Body of pancreas (tissue), 4 donors: Measurements from ENCODE around the gene SLC26A9.

Experiments used
- POLR2A ChIP-seq, 3 donors: fragments of 450-650 bp; IDR thresholded peaks; one replicate each; pipeline ENCODE4 v1.6.1; 2016; ENCODE audit warnings: antibody characterized with exemption in 3 of 3, mild to moderate bottlenecking in 2 of 3
- TF ChIP-seq, protein P1 (sequence below), 7 experiments: fragments of 450-650 bp in 4 of 7; fragments of 200-600 bp in 3 of 7; sonication (generic) in 3 of 7; IDR thresholded peaks; one replicate each; pipeline ENCODE4 v1.5.1; 2016 to 2019; ENCODE audit warnings: antibody characterized with exemption in 7 of 7

DNA sequence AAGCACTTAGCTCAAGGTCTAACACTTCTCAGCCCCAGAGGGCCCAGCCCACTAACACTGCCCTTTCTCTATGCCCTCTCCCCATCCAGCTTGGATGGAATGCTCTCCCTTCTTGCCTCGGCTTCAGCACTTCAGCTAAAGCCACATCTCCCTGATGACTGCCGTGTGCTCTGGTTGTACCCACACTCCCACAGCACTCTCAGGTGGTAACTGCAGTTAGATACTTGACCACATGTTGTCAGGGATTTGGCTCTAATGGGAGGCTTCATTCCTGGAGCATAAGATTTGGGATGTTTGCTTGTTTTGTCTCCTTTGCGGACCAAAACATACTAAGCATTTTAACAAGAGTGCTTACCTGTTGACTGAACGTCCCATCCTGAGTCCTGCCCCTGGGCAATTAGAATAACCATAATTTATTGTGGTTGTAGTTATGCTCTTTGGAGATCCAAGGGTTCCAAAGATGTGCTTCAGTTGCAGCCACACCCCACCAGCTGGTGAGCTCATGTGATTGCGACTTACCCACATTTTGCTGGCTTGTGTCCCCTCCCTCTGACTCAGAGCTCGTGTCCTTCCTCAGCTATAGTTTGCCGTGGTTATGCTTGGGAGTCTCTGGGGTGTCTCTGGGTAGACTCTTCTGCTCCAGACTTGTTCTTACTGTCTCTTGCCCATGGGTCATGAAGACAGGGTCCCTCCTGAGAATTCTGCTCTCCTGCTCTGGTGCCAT lies 7.7 kb upstream of the SLC26A9 start:
- TF ChIP-seq, protein P1, sequence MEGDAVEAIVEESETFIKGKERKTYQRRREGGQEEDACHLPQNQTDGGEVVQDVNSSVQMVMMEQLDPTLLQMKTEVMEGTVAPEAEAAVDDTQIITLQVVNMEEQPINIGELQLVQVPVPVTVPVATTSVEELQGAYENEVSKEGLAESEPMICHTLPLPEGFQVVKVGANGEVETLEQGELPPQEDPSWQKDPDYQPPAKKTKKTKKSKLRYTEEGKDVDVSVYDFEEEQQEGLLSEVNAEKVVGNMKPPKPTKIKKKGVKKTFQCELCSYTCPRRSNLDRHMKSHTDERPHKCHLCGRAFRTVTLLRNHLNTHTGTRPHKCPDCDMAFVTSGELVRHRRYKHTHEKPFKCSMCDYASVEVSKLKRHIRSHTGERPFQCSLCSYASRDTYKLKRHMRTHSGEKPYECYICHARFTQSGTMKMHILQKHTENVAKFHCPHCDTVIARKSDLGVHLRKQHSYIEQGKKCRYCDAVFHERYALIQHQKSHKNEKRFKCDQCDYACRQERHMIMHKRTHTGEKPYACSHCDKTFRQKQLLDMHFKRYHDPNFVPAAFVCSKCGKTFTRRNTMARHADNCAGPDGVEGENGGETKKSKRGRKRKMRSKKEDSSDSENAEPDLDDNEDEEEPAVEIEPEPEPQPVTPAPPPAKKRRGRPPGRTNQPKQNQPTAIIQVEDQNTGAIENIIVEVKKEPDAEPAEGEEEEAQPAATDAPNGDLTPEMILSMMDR (IDR thresholded peaks at IDR 0.05), result no peak
- TF ChIP-seq POLR2A (IDR thresholded peaks at IDR 0.05), result no peak
